ENCODE measurements around the gene LSM10. TPM values are rescaled to one million over a fixed set of nuclear protein-coding genes. Genes with fewer than 3 reads are reported as not detected.

The LSM10 gene
- total RNA-seq, 1 experiment from 2014 or later = 19.4 TPM

GRCh38 chr1:36401602-36402503 lies 4.1 kb upstream of the LSM10 start:
- DNase-seq = no peak
- peak overlapping the region; percentile 84 for H3K9ac ChIP-seq (ENCODE audit: low read length)
- peak overlapping the region; percentile 83 for H3K4me3 ChIP-seq (ENCODE audit: low read length)

DNA sequence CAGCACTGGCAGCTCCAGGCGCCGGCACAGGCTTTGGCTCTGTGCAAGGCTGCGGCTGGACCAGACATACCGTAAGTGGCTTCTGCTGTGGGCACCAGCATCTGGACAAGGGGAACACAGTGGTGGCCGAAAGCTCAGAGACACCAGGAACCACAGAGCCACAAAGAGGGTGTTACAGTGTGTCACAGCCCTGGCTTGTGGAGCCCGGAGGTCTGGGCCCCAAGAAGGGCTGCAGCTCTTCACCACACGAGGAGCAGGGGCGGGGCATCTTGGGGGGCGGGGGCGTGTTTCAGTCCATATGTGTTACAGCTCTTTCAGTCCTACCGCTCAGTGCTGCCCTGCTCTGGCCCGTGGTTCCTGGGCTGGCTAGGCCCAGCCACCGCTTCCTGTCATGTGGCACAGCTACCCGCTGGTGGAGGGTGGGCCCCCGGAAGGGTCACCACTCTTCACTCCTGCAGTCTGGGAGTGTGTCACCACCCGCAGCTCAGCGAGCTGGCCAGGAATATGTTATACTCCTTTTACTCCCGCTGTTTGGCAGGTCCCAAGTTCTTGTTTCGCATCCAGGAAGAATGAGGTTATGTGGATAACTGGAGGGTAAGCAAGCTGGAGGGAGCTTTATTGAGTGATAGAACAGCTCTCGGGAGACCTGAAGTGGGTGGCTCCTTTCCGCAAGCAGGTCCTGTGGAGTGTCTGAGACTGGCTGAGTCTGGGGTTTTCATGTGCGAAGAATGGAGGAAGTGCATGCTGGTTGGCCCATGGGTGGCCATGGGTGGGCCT lies 3.3 kb upstream of the LSM10 start:
- Histone ChIP-seq H2AFZ (ENCODE audit: low read length) (0 out of 2 replicates have a peak overlapping the region, but pooled peaks have one; percentile 55), H3K27ac (ENCODE audit: low read length) (peak overlapping the region; percentile 87), H3K4me3 (ENCODE audit: low read length) (peak overlapping the region; percentile 83), H3K9ac (ENCODE audit: low read length) (peak overlapping the region; percentile 84), H3K79me2 (ENCODE audit: low read length) (peaks cover 33% of the 10 kb centered on the region), H3K4me1 (ENCODE audit: low read length) (peaks cover 43% of the 10 kb centered on the region), H3K9me2 (replicated peaks; ENCODE audit: insufficient read depth, low read length) (no peaks in the 10 kb centered on the region), H3K4me2 (ENCODE audit: low read depth, low read length, poor library complexity, severe bottlenecking) (peak overlapping the region; percentile 88), H4K20me1 (ENCODE audit: insufficient read depth, low read depth, low read length) (no peaks in the 10 kb centered on the region), H3K27me3 (ENCODE audit: low read length) (no peaks in the 10 kb centered on the region), H3K9me3 (ENCODE audit: low read length) (no peaks in the 10 kb centered on the region), H3K36me3 (ENCODE audit: insufficient read depth, low read length) (no peaks in the 10 kb centered on the region)
- DNase-seq = peak; percentile 97

More at GRCh38 chr1:36401602-36402503, 4.1 kb upstream of the LSM10 start:
- Histone ChIP-seq H3K79me2 (ENCODE audit: low read length) (peaks cover 25% of the 10 kb centered on the region), H3K27ac (ENCODE audit: low read length) (peak overlapping the region; percentile 87; the same call in 1 of the 2 replicates), H3K9me3 (ENCODE audit: low read length) (no peaks in the 10 kb centered on the region), H3K4me1 (ENCODE audit: low read length) (peaks cover 35% of the 10 kb centered on the region), H4K20me1 (ENCODE audit: insufficient read depth, low read depth, low read length) (no peaks in the 10 kb centered on the region), H3K4me2 (ENCODE audit: low read depth, low read length, poor library complexity, severe bottlenecking) (peak overlapping the region; percentile 88), H2AFZ (ENCODE audit: low read length) (no peak overlapping the region), H3K9me2 (replicated peaks; ENCODE audit: insufficient read depth, low read length) (no peaks in the 10 kb centered on the region), H3K27me3 (ENCODE audit: low read length) (no peaks in the 10 kb centered on the region), H3K36me3 (ENCODE audit: insufficient read depth, low read length) (no peaks in the 10 kb centered on the region)

DNA sequence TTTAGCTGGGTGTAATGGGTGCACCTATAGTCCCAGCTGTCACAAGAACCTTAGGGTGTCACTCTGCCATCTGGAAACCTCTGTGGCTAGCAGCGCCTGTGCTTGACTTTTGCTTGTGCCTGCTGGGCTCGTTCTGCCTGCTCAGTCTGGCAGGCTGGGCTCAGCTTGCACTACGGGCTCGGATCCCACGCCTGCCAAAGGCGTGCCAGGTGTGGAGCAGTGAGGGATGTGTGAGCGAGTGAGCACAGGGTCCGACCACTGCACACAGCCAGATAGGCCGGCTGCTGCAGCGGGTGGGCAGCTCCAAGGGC lies 2.8 kb upstream of the LSM10 start:
- H2AFZ ChIP-seq (ENCODE audit: low read length) = no peak overlapping the region
- peak overlapping the region; percentile 83 for H3K4me3 ChIP-seq (ENCODE audit: low read length)

GRCh38 chr1:36398370-36398977 lies 766 bp upstream of the LSM10 start:
- peak overlapping the region; percentile 92 for H3K4me3 ChIP-seq (ENCODE audit: low read length)
- H3K9me2 ChIP-seq (replicated peaks; ENCODE audit: insufficient read depth, low read length) = no peaks in the 10 kb centered on the region
- H3K27me3 ChIP-seq (ENCODE audit: low read length) = no peaks in the 10 kb centered on the region
- H2AFZ ChIP-seq (ENCODE audit: low read length) = peak overlapping the region; percentile 51
- no peaks in the 10 kb centered on the region for H3K9me3 ChIP-seq (ENCODE audit: low read length)
- H3K27ac ChIP-seq (ENCODE audit: low read length) = peak overlapping the region; percentile 58
- peaks cover 44% of the 10 kb centered on the region for H3K4me1 ChIP-seq (ENCODE audit: low read length)
- DNase-seq = no peak
- H3K36me3 ChIP-seq (ENCODE audit: insufficient read depth, low read length) = peaks cover 6% of the 10 kb centered on the region; the same call in 1 of the 2 replicates
- H4K20me1 ChIP-seq (ENCODE audit: insufficient read depth, low read depth, low read length) = no peaks in the 10 kb centered on the region
- H3K79me2 ChIP-seq (ENCODE audit: low read length) = peaks cover 54% of the 10 kb centered on the region
- H3K9ac ChIP-seq (ENCODE audit: low read length) = peak overlapping the region; percentile 92
- peak overlapping the region; percentile 96 for H3K4me2 ChIP-seq (ENCODE audit: low read depth, low read length, poor library complexity, severe bottlenecking)

More for the DNA sequence above, 2.8 kb upstream of the LSM10 start:
- H3K36me3 ChIP-seq (ENCODE audit: insufficient read depth, low read length) = no peaks in the 10 kb centered on the region
- H3K9me2 ChIP-seq (replicated peaks; ENCODE audit: insufficient read depth, low read length) = no peaks in the 10 kb centered on the region
- H3K27me3 ChIP-seq (ENCODE audit: low read length) = no peaks in the 10 kb centered on the region
- peaks cover 44% of the 10 kb centered on the region for H3K4me1 ChIP-seq (ENCODE audit: low read length)
- H3K9me3 ChIP-seq (ENCODE audit: low read length) = no peaks in the 10 kb centered on the region
- H3K79me2 ChIP-seq (ENCODE audit: low read length) = peaks cover 38% of the 10 kb centered on the region
- peak overlapping the region; percentile 63 for H3K27ac ChIP-seq (ENCODE audit: low read length)
- H3K9ac ChIP-seq (ENCODE audit: low read length) = peak overlapping the region; percentile 84
- no peak for DNase-seq
- H4K20me1 ChIP-seq (ENCODE audit: insufficient read depth, low read depth, low read length) = no peaks in the 10 kb centered on the region
- peak overlapping the region; percentile 88 for H3K4me2 ChIP-seq (ENCODE audit: low read depth, low read length, poor library complexity, severe bottlenecking)

DNA sequence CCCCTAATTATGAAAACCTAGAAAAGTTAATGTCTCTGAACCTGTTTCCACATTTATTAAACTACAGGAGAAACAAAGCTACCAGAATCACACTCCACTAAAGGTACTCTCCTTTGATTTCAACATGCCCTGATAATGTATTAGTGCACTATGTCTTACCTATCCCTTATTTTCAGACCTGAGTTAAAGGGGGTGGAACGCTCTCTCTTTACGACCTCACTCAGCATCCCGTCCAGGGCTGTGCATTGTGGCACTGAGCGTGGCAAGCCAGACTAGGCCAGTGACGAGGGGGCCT lies 678 bp downstream of the LSM10 start:
- H3K79me2 ChIP-seq (ENCODE audit: low read length) = peaks cover 58% of the 10 kb centered on the region
- H3K27ac ChIP-seq (ENCODE audit: low read length) = peak overlapping the region; percentile 38; the same call in 1 of the 2 replicates
- peak overlapping the region; percentile 47 for H2AFZ ChIP-seq (ENCODE audit: low read length)
- H3K36me3 ChIP-seq (ENCODE audit: insufficient read depth, low read length) = peaks cover 12% of the 10 kb centered on the region; the same call in 1 of the 2 replicates
- no peaks in the 10 kb centered on the region for H3K27me3 ChIP-seq (ENCODE audit: low read length)
- H3K4me1 ChIP-seq (ENCODE audit: low read length) = peaks cover 52% of the 10 kb centered on the region
- no peak for DNase-seq
- H4K20me1 ChIP-seq (ENCODE audit: insufficient read depth, low read depth, low read length) = no peaks in the 10 kb centered on the region
- peak overlapping the region; percentile 96 for H3K4me2 ChIP-seq (ENCODE audit: low read depth, low read length, poor library complexity, severe bottlenecking)
- peak overlapping the region; percentile 92 for H3K9ac ChIP-seq (ENCODE audit: low read length)
- peak overlapping the region; percentile 92 for H3K4me3 ChIP-seq (ENCODE audit: low read length)
- no peaks in the 10 kb centered on the region for H3K9me2 ChIP-seq (replicated peaks; ENCODE audit: insufficient read depth, low read length)
- no peaks in the 10 kb centered on the region for H3K9me3 ChIP-seq (ENCODE audit: low read length)

GRCh38 chr1:36396359-36396758 lies 1.3 kb downstream of the LSM10 start:
- DNase-seq = no peak
- no peaks in the 10 kb centered on the region for H3K9me3 ChIP-seq (ENCODE audit: low read length)
- peaks cover 12% of the 10 kb centered on the region; the same call in 1 of the 2 replicates for H3K36me3 ChIP-seq (ENCODE audit: insufficient read depth, low read length)
- H3K4me1 ChIP-seq (ENCODE audit: low read length) = peaks cover 53% of the 10 kb centered on the region
- H2AFZ ChIP-seq (ENCODE audit: low read length) = no peak overlapping the region
- no peaks in the 10 kb centered on the region for H3K9me2 ChIP-seq (replicated peaks; ENCODE audit: insufficient read depth, low read length)
- H3K9ac ChIP-seq (ENCODE audit: low read length) = peak overlapping the region; percentile 92
- H3K27ac ChIP-seq (ENCODE audit: low read length) = no peak overlapping the region
- H3K27me3 ChIP-seq (ENCODE audit: low read length) = no peaks in the 10 kb centered on the region
- H4K20me1 ChIP-seq (ENCODE audit: insufficient read depth, low read depth, low read length) = no peaks in the 10 kb centered on the region
- peaks cover 54% of the 10 kb centered on the region for H3K79me2 ChIP-seq (ENCODE audit: low read length)
- peak overlapping the region; percentile 92 for H3K4me3 ChIP-seq (ENCODE audit: low read length)
- peak overlapping the region; percentile 96 for H3K4me2 ChIP-seq (ENCODE audit: low read depth, low read length, poor library complexity, severe bottlenecking)

DNA sequence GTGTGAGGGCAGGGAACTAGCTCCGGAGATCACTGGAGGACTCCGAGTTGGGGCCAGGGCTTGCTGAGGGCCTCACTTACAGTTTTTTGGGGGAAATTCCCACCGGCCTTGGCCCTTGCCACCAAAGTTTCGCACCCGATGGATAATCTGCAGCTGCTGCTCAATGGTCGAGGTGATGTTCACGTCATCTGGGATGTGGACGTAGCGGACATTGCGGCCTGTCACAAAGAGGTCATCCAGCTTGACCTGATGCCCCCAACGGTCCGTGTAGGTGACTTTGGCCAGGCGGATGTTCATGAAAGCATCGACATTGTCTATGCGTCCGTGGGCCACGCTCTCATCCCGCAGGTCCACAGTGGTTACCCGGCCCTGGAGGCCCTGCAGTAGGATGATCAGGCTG lies 4.0 kb downstream of the LSM10 start:
- H3K36me3 ChIP-seq (ENCODE audit: insufficient read depth, low read length) = peaks cover 17% of the 10 kb centered on the region; the same call in 1 of the 2 replicates
- no peak overlapping the region for H3K4me3 ChIP-seq (ENCODE audit: low read length)
- no peak overlapping the region for H3K4me2 ChIP-seq (ENCODE audit: low read depth, low read length, poor library complexity, severe bottlenecking)
- H3K4me1 ChIP-seq (ENCODE audit: low read length) = peaks cover 62% of the 10 kb centered on the region
- no peaks in the 10 kb centered on the region for H4K20me1 ChIP-seq (ENCODE audit: insufficient read depth, low read depth, low read length)
- H3K27ac ChIP-seq (ENCODE audit: low read length) = no peak overlapping the region
- H3K79me2 ChIP-seq (ENCODE audit: low read length) = peaks cover 54% of the 10 kb centered on the region
- H3K9ac ChIP-seq (ENCODE audit: low read length) = no peak overlapping the region
- no peaks in the 10 kb centered on the region for H3K9me3 ChIP-seq (ENCODE audit: low read length)
- H2AFZ ChIP-seq (ENCODE audit: low read length) = no peak overlapping the region
- H3K9me2 ChIP-seq (replicated peaks; ENCODE audit: insufficient read depth, low read length) = no peaks in the 10 kb centered on the region
- DNase-seq = no peak
- no peaks in the 10 kb centered on the region for H3K27me3 ChIP-seq (ENCODE audit: low read length)

- Histone ChIP-seq H3K27me3 (ENCODE audit: low read length) (no peaks in the 10 kb centered on the region), H3K9ac (ENCODE audit: low read length) (no peak overlapping the region), H3K4me3 (ENCODE audit: low read length) (no peak overlapping the region), H3K27ac (ENCODE audit: low read length) (no peak overlapping the region), H3K4me2 (ENCODE audit: low read depth, low read length, poor library complexity, severe bottlenecking) (no peak overlapping the region), H3K9me3 (ENCODE audit: low read length) (no peaks in the 10 kb centered on the region), H3K9me2 (replicated peaks; ENCODE audit: insufficient read depth, low read length) (no peaks in the 10 kb centered on the region), H4K20me1 (ENCODE audit: insufficient read depth, low read depth, low read length) (no peaks in the 10 kb centered on the region), H3K79me2 (ENCODE audit: low read length) (peaks cover 48% of the 10 kb centered on the region), H3K36me3 (ENCODE audit: insufficient read depth, low read length) (peaks cover 17% of the 10 kb centered on the region; the same call in 1 of the 2 replicates), H2AFZ (ENCODE audit: low read length) (no peak overlapping the region), H3K4me1 (ENCODE audit: low read length) (peaks cover 61% of the 10 kb centered on the region)
- no peak for DNase-seq
Measured at GRCh38 chr1:36392836-36393235, 4.9 kb downstream of the LSM10 start.

Data from Karpas-422 (cell line).